SIG-M5 treated with dmso at 0.1 percent for 504 hours (cell line): ENCODE measurements around the gene NID1.
"Not testable (repeated sequence)": the region's sequence is repeated elsewhere in the genome, so short reads cannot be mapped to it uniquely, and the experiment has no call there.

Experiments used
- DNase-seq: peaks from one replicate; lab custom pipeline; 2025; ENCODE audit not compliant: unreplicated experiment; lab: John Stamatoyannopoulos, UW

Gene NID1

DNA sequence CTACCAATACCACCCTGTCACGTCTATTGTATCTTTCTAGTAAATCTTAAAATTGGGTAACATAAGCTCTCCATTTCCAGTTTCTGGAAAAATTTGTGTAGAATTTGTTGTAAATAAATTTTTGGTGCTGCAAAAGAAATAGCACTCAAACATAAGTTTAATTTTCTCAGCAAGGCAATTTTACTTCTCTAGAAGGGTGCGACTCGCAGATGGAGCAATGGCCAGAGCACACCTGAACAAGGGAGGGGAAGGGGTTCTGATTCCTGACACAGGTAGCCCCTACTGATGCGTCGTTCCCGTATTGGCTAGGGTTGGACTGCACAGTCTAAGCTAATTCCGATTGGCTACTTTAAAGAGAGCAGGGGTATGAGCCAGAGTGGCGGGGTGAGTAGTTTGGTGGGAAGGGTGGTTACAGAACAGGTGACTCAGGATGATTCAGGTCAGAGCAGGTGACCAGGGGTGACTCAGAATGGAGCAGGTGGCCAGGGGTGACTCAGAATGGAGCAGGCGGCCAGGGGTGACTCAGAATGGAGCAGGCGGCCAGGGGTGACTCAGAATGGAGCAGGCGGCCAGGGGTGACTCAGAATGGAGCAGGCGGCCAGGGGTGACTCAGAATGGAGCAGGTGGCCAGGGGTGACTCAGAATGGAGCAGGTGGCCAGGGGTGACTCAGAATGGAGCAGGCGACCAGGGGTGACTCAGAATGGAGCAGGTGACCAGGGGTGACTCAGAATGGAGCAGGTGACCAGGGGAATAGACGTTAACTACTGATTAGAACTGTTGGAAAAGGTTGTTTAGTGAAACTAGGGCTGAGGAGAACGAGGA lies 32.0 kb upstream of the NID1 start:
- peak; percentile 72 for DNase-seq

DNA sequence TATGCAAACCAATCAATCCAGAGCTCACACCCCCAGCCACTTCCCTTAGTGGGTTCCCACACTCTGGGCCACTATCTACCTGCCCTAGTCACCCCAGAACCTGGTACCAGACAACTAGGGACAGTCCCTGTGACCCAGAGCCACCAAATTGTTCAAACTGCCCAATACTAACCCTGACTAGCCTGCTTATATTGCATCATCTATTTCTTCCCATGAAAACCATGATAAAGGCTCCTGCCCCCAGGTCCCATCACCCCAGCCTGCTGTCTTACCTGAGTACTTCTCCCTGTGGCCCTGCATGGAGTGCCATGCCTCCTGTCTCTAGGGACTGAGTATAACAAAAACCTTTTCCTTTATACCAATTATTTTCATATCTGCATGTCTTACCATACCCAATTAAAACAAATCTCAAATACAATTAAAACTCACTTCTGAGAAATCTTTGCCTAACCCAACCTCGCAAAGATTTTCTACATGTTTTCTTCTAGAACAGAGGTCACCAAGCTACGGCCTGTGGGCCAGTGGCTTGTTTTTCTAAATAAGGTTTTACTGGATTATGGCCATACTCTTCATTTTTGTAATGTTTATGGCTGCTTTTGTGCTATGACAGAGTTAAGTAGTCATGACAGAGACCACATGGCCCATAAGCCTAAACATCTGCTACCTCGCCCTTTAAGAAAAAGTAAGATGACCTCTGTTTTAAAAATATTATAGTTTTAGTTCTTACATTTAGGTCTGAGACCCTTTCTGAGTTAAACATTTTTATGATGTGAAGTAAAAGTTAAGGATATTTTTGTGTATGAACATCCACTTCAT lies 31.0 kb upstream of the NID1 start:
- DNase-seq, result no peak

DNA sequence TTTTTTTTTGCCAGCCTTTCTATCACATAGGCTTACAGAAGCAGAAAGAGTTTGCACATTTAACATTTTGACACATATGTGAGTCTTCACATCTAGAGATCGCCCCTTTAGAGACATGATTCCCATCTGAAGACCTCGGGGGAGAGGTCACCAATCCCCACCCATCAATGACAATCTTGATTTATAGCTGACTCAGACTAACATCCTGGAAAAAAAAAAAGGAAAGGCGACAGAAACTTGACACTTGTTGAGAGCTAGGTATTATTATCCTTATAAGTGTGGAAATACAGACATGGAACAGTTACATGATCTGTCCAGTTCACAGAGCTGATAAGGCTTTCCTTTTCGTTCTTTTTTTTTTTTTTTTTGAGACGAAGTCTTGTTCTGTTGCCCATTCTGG lies 28.0 kb upstream of the NID1 start:
- DNase-seq, result no peak

DNA sequence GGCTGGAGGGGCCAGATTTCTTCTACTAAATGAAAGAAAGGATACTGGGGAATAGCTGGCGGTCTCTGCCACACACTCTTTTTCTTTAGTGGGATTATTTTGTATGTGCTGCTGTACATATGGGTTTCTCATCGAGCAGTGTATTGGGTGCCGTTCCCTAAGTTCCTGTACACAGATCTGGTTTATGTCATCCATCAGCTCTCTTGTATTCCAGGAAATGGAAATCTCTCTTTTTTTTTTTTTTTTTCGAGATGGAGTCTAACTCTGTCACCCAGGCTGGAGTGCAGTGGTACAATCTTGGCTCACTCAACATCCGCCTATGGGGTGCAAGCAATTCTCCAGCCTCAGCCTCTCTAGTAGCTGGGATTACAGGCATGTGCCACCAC lies 27.0 kb upstream of the NID1 start:
- no peak for DNase-seq

DNA sequence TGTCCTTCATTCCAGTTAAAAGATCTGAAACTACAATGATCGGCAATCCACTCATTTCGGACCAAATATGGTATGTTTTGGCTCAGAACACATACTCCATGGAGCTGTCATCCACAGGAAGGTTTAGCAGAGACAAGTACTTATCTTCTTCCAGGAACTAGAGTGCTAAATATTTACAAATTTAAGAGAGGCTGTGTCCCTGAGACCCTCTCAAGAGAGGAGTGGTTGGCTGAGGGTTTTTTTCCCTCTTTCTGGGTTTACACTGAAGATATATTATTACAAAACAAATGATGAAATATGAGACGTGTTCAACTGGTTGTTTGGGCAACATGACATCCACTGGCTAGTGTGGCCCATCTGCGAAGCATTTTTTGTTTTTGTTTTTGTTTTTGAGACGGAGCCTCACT lies 25.9 kb upstream of the NID1 start:
- DNase-seq, result no peak

DNA sequence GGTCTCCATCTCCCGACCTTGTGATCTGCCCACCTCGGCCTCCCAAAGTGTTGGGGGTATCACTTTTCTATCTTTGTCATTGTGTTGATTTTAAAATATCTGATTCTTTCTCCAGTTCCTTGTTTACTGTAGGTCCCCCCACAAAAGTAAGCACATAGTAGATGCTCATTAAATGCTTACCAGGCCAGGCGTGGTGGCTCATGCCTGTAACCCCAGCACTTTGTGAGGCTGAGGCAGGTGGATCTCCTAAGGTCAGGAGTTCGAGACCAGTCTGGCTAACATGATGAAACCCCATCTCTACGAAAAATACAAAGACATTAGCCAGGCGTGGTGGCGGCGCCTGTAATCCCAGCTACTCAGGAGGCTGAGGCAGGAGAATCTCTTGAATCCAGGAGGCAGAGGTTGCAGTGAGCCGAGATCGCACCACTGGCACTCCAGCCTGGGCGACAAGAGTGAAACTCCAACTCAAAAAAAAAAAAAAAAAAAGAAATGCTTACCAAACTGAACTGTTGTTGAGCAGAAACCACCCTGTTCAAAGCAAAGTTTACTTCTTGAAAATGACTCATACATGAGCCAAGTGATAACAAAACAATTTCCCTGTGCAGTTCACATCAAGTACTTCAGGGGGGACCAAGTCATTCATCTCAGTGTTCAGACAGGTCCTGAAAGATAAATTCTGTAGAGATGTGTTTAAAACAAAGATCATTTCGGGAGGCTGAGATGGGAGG lies 24.3 kb upstream of the NID1 start:
- no peak for DNase-seq

DNA sequence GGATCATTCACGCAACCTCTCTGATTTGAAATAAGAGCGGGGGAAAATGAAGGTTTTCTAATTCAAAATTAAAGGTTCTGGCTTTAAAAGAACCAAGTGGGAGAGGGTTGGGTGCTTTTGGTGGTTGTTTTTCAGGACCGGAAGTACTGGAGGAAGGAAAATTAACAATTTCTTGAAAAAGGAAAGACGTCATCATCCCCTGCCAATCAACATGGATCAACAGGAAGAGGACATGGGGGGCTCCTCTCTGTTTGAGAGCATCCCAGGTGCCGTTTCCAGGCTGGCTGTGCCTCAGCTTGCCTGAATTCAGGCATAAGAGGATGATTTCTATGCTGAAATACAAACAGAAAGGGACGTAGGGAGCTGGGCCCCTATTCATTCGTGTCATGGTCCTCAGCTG lies 21.6 kb upstream of the NID1 start:
- DNase-seq, result no peak

DNA sequence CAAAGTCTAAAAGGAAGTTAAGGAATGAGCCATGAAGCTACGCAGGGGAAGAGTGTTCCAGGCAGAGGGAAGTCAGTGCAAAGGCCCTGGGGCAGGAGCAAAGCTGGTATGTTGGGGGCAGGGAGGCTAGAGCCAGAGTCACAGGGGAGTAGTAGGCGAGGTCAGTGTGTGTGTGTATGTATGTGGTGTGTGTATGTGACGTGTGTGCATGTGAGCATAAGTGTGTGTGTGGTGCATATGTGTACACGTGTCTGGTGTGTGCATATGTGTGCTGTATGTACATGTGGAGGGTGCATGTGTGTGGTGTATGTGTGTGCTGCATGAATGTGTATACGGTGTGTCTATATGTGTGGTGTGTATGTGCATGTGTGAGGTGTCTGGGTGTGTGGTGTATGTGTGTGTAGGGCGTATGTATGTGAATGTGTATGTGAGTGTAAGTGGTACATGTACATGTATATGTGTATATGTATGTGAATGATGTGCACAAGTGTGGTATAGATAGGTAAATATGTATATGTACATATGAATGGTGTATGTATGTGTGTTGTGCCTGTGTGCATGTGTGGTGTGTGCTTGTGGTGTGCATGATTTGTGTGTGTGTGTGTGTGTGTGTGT lies 20.8 kb upstream of the NID1 start:
- DNase-seq, result no peak

DNA sequence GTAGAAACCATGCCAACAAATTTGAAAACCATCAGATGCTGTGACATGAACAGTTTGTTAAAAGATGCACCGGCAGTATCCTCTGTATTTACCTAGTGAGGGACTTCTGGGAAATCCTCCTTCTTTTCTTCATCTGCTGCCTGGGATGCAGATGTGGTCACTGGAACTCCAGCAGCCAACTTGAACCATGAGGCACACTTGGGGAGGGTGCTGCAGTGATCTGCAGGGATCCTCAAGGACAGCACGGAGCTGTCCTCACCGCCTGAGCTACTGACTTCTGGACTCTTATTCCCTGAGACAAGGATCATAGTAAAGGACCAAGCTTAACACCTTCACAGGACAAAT lies 19.5 kb upstream of the NID1 start:
- DNase-seq, result no peak

DNA sequence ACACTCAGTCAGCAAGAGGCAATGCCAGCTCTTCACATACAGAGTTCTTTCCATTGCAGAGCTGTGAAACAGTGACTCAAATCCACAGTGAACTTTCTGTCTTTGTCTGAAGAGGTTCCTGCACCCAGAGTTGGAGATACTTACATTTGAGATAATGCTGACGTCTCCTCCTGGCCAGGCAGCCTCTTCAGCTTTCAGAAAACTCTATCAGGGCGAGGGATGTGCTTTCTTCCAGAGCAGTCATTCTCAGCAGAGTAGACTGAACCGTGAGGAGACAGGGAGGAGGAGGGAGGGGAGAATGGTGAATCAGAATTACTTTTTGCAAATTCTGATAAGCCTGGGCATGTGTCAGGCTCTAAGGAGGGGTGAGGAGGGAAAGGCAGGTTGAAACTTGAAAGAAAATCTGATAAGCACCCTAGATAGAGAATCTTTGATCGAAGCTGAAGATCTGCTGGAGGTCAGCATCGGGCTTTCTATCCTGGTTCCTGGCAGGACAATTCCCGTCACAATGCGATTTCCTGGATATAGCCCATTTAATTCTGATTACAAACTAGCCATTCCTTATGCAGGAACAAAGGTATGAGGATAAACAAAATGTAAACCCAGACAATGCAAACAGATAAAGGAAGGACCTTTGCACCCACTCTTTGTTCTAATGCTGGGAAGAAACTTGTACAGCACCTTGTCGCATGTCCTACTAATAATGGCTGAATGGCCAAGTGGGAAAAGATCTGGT lies 18.9 kb upstream of the NID1 start:
- DNase-seq, result no peak

DNA sequence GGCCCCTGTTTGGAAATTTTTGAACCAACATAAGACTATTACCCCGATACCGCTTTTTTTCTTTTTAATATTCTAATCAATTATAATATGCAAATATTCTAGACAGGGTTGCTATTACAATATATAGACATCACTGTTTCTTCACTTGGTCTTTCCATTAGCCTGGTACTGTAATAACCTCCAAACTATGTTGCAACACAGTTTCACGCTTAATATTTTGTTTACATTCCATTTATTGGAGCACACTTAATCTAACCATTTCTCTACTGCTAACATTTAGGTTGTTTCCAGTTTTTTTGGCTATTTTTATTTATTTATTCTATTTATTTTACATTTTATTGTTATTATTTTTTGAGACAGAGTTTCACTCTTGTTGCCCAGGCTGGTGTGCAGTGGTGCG lies 17.6 kb upstream of the NID1 start:
- no peak for DNase-seq

DNA sequence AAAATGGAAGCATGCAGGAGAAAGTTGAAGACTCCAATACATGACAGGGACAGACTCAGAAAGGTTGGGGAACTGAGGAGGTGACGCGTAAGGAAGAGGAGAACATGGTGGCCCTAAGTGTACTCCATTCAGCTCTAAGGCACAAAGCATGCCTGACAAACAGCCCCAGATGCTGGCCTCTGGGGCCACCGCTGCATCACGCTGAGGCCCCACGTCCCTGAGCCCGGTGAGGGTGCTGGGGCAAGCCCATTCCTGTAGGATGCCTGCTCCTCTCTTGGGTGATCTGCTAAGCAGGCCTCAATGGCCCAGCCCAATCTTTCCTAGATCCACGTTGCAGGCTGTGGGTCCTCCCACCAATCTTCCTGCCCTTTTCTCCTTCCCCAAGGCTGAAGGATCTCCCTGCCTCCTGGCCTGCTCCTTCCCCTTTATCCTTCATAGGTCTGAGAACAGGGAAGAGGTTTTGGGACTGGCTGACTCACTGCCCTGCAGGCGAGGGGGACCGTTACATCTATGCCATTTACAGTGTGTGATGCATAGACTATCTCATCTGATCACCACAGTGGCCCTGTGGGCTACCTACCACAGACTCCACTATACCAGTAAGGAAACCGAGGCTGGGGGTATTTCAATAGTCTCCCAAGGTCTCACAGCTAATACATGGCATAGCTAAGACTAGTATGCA lies 16.8 kb upstream of the NID1 start:
- no peak for DNase-seq

DNA sequence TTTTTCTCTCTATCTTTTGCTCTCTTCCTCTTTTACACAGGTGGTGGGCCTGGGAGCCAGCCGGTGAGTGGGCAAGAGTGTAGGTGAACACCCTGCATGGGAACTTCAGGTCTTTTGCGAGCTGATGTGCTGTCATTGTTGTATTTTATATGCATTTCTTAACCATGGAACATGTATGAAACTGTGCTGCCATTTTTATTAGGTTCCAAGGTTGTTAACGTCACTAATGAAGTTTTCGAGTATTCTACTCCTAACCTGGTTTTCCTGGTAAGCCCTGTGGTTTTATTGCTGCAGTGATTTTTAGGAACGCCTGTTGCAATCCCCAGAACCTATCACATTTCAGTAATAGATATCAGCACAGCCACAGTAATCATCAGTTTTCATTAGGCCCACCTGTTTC lies 14.8 kb upstream of the NID1 start:
- DNase-seq, result no peak

DNA sequence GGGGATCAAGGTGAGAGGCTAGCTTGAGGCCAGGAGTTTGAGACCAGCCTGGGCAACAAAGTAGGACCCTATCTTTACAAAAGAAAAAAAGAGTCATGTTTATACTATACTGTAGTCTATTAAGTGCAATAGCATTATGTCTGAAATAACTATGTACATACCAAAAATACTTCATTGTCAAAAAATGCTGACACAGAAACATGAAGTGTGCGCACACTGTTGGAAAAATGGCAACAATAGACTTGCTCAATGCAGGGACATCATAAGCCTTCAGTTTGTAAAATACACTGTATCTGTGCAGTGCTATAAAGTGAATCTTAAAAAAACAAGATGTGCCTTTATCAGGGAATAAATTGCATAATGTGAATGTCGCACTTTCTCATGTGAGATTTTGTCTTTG lies 14.1 kb upstream of the NID1 start:
- DNase-seq, result no peak

DNA sequence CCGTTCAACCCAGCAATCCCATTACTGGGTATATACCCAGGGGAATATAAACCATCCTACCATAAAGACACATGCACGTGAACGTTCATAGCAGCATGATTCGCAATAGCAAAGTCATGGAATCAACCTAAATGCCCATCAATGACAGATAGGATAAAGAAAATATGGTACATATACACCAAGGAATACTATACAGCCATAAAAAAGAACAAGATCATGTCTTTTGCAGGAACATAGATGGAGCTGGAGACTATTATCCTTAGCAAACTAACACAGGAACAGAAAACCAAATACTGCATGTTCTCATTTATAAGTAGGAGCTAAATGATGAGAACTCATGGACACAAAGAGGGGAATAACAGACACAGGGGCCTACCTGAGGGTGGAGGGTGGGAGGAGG lies 13.2 kb upstream of the NID1 start:
- not testable (repeated sequence) for DNase-seq

DNA sequence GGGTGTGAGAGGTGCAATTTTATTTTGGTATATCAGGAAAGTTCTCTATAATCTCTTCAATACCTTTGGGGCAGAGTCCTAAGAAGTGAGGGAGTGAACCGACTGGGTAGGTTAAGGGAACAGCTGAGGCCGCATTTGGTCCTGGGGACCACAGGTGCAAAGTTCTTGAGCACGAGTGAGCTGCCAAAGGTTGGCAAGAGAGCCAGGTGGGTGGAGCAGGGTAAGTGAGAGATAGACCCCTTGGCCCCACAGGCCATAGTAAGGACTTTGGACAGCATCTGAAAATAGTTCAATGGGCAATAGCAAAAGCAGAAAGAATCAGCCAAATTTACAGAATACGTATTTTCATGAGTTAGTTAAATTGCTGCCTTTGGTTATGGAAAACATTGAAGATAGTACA lies 11.0 kb upstream of the NID1 start:
- no peak for DNase-seq

DNA sequence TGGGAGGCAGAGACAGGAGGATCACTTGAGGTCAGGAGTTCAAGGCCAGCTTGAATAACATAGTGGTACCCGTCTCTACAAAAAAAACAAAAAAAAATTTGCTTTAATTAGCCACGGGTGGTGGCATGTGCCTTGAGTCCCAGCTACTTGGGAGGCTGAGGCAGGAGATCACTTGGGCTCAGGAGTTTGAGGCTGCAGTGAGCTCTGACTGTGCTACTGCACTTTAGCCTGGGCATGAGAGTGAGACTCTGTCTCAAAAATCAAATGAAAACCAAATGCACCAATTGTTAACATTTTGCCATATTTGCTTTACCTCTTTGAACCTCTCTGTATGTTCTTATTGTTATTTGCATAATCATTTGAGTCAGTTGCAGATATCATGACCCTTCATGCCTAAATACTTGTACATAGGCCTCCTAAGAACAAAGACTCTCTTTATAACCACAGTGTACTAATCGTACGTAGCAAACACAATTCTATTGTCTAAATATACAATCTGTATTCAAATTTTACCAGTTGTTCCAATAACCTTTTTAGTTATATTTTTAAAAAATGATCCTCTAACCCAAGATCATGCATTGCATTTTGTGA lies 8.5 kb upstream of the NID1 start:
- no peak for DNase-seq

DNA sequence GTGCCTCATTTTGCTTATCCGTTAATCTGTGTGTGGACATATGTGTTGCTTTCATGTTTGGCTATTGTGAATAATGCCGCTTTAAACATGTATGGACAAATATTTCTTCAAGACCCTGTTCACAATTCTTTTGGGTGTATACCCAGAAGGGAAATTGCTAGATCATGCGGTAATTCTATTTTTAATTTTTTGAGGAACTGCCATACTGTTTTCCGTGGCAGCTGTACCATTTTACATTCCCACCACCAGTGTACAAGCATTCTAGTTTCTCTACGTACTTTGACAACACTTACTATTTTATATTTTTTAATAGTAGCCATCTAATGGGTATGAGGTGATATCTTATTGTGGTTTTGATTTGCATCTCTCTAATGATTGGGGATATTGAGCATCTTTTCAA lies 7.1 kb upstream of the NID1 start:
- peak; percentile 66 for DNase-seq

DNA sequence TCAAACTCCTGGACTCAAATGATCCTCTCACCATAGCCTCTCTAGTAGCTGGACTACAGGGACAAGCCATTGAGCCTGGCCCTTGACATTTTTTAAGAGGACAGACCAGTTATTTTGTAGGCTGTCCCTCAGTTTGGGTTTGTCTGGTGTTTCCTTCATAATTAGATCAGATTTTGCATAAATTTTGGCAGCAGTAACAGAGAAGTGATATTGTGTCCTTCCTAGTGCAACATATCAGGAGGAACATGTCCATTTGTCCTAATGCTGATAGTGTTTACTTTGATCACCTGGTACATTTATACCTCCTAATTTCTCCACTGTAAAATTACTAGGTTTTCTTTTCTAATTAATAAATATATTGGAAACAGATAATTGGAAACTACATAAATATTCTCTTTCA lies 5.9 kb upstream of the NID1 start:
- DNase-seq, result no peak

DNA sequence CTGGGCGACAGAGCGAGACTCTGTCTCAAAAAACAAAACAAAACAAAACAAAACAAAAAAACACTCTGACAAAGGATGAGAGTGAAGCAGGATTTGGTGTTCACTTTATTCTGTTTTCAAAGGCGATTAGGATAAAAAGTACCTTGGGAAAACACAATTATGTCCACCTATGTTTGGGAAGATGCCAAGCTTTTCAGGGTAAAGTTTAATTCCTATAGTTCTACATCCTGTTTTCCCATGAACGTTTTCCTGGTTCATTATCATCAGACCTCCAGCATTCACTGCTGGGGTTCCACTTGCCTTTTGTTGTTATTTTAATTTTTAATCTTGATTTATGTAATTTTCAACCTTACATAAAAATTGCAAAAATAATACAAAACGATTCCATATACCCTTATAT lies 4.9 kb upstream of the NID1 start:
- no peak for DNase-seq
